RKO (cell line): ENCODE results near the gene NOX4.

Experiments used
- DNase-seq: peaks from one replicate; pipeline ENCODE4 v3.0.0-alpha.2; 2016; ENCODE audit warnings: low spot score

The NOX4 gene

GRCh38 chr11:89490981-89491690, at the start of gene NOX4:
NOX4 (minus strand) TSS chr11:89491375; CDS start chr11:89491246, 129 bp downstream.
- no peak for DNase-seq

GRCh38 chr11:89540826-89541225, 49.7 kb upstream of the NOX4 start:
- DNase-seq: no peak

- no peak for DNase-seq
Observed at GRCh38 chr11:89537936-89538335, 46.8 kb upstream of the NOX4 start.

- DNase-seq: no peak
Observed at GRCh38 chr11:89536926-89537325, 45.8 kb upstream of the NOX4 start.

- DNase-seq: no peak
Observed at GRCh38 chr11:89535221-89535620, 44.0 kb upstream of the NOX4 start.

- DNase-seq: no peak
Observed at GRCh38 chr11:89529626-89530380, 38.6 kb upstream of the NOX4 start.

- no peak for DNase-seq
Observed at GRCh38 chr11:89521792-89522191, 30.6 kb upstream of the NOX4 start.

- no peak for DNase-seq
Observed at GRCh38 chr11:89521294-89521693, 30.1 kb upstream of the NOX4 start.

GRCh38 chr11:89516496-89516895, 25.3 kb upstream of the NOX4 start:
- DNase-seq: no peak

GRCh38 chr11:89508544-89508943, 17.4 kb upstream of the NOX4 start:
- no peak for DNase-seq

GRCh38 chr11:89504270-89504669, 13.1 kb upstream of the NOX4 start:
- no peak for DNase-seq

- no peak for DNase-seq
Observed at GRCh38 chr11:89503422-89503821, 12.2 kb upstream of the NOX4 start.

- DNase-seq: no peak
Observed at GRCh38 chr11:89502301-89502700, 11.1 kb upstream of the NOX4 start.

GRCh38 chr11:89500336-89500735, 9.2 kb upstream of the NOX4 start:
- no peak for DNase-seq

GRCh38 chr11:89498845-89499448, 7.8 kb upstream of the NOX4 start:
- no peak for DNase-seq

- peak; percentile 8 for DNase-seq
Observed at GRCh38 chr11:89495951-89496350, 4.8 kb upstream of the NOX4 start.

GRCh38 chr11:89493431-89493830, 2.3 kb upstream of the NOX4 start:
- no peak for DNase-seq

- DNase-seq: no peak
Observed at GRCh38 chr11:89490602-89490980, 584 bp downstream of the NOX4 start.

- DNase-seq: no peak
Observed at GRCh38 chr11:89489930-89490329, 1.2 kb downstream of the NOX4 start.

GRCh38 chr11:89487016-89487415, 4.2 kb downstream of the NOX4 start:
- DNase-seq: no peak

- DNase-seq: no peak
Observed at GRCh38 chr11:89484896-89485295, 6.3 kb downstream of the NOX4 start.

- DNase-seq: no peak
Observed at GRCh38 chr11:89477175-89477574, 14.0 kb downstream of the NOX4 start.

- no peak for DNase-seq
Observed at GRCh38 chr11:89463266-89463780, 27.9 kb downstream of the NOX4 start.
